Gastrocnemius medialis (tissue), 4 donors: ENCODE measurements around the gene DBET. TPM values are rescaled to one million over a fixed set of nuclear protein-coding genes. Genes with fewer than 3 reads are reported as not detected.
"Not testable (repeated sequence)": the region's sequence is repeated elsewhere in the genome, so short reads cannot be mapped to it uniquely, and the experiment has no call there.

Experiments
- ATAC-seq, 2 donors: fragments of 150-250 bp; one replicate each; pipeline ENCODE4 v1.9.1; 2016
- DNase-seq, 2 donors: peaks; one replicate each; pipeline ENCODE4 v3.0.0-alpha.2; 2019
- H3K27ac ChIP-seq, 4 donors: fragments of 200-600 bp; sonication (generic); 1 replicate in 1 of 4; 2 replicates in 3 of 4; pipeline ENCODE4 v1.5.1; 2016 to 2018; ENCODE audit warnings: mild to moderate bottlenecking in 2 of 4, moderate library complexity in 1 of 4
- H3K27me3 ChIP-seq, 3 donors: fragments of 200-600 bp; sonication (generic) in 2 of 3; 1 replicate in 1 of 3; 2 replicates in 2 of 3; pipeline versions ENCODE4 v1.5.1 to v1.6.0; 2016 to 2019; ENCODE audit warnings: mild to moderate bottlenecking in 1 of 3, moderate library complexity in 1 of 3
- H3K36me3 ChIP-seq, 2 donors: fragments of 200-600 bp; sonication (generic) in 1 of 2; one replicate each; pipeline ENCODE4 v1.5.1; 2017 to 2018
- H3K4me1 ChIP-seq, 2 donors: fragments of 200-600 bp; sonication (generic) in 1 of 2; one replicate each; pipeline ENCODE4 v1.5.1; 2016 to 2017; ENCODE audit warnings: mild to moderate bottlenecking in 2 of 2
- H3K4me3 ChIP-seq, 4 donors: fragments of 200-600 bp; sonication (generic) in 3 of 4; 1 replicate in 1 of 4; 2 replicates in 3 of 4; pipeline ENCODE4 v1.5.1; 2016 to 2019; ENCODE audit warnings: mild to moderate bottlenecking in 2 of 4
- H3K9me3 ChIP-seq, 3 donors: fragments of 200-600 bp; sonication (generic) in 2 of 3; 1 replicate in 1 of 3; 2 replicates in 2 of 3; pipeline ENCODE4 v1.5.1; 2016 to 2019
- in situ Hi-C, 4 donors: fragments of 200-750 bp; cut with MboI; loops; one replicate each; pipeline versions ENCODE4 v1.15.0 to v1.8.0; 2017; ENCODE audit warnings: low sequenced_read_pairs in 4 of 4
- intact Hi-C: fragments of 100-400 bp; cut with DNase I; formaldehyde crosslinking; loops from one replicate; pipeline ENCODE4 v1.15.1; 2023; ENCODE audit warnings: low total_unique reads
- total RNA-seq, 4 donors: library from RNA; depleted of rRNA; stranded (reverse); fragments of >200 nt; gene quantifications; one replicate each; pipeline versions ENCODE4 v1.1.0 to v1.2.3, GENCODE V29; 2016

DBET gene
- total RNA-seq, 4 donors from 2014 or later: not detected

DNA sequence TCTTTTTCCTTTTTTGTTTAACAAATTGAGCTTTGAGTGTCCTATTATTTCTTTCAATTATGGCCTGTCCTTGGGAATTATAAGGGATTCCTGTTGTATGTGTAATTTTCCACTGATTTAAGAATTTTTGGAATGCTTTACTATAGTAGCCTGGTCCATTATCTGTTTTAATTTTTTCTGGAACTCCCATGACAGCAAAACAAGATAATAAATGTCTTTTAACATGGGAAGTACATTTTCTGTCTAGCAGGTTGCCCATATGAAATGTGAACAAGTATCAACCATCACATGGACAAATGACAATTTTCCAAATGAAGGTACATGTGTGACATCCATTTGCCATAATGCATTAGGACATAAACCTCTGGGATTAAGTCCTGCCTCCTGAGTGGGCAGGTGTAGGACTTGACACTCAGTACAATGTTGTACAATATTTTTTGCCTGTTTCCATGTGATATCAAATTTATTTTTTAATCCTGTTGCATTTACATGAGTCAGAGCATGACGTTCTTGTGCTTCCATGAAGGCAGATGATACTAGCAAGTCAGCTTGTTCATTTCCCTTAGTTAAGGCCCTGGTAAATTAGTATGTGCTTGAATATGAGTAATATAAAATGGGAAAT, 45.2 kb downstream of the DBET start:
- DNase-seq, H3K4me3 ChIP-seq, in situ Hi-C loops, H3K27me3 ChIP-seq, H3K27ac ChIP-seq, intact Hi-C loops, H3K36me3 ChIP-seq, ATAC-seq, H3K9me3 ChIP-seq, H3K4me1 ChIP-seq: not testable (repeated sequence)

DNA sequence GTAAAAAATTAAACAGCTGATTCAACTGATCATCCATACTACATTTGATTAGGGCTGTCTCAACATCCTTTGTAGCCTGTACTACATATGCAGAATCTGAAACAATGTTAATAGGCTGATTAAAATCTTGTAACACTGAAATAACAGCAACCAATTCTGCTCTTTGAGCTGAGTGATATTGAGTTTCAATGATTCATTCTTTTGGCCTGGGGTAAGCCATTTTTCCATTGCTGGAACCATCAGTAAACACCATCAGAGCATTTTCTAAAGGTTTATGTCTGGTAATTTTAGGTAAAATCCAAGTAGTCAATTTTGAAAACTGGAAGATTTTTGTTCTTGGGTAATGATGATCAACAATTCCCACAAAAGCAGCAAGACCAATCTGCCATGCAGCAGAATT, 45.7 kb downstream of the DBET start:
- H3K36me3 ChIP-seq, H3K9me3 ChIP-seq, intact Hi-C loops, DNase-seq, H3K27me3 ChIP-seq, ATAC-seq, H3K27ac ChIP-seq, H3K4me3 ChIP-seq, H3K4me1 ChIP-seq, in situ Hi-C loops: not testable (repeated sequence)

DNA sequence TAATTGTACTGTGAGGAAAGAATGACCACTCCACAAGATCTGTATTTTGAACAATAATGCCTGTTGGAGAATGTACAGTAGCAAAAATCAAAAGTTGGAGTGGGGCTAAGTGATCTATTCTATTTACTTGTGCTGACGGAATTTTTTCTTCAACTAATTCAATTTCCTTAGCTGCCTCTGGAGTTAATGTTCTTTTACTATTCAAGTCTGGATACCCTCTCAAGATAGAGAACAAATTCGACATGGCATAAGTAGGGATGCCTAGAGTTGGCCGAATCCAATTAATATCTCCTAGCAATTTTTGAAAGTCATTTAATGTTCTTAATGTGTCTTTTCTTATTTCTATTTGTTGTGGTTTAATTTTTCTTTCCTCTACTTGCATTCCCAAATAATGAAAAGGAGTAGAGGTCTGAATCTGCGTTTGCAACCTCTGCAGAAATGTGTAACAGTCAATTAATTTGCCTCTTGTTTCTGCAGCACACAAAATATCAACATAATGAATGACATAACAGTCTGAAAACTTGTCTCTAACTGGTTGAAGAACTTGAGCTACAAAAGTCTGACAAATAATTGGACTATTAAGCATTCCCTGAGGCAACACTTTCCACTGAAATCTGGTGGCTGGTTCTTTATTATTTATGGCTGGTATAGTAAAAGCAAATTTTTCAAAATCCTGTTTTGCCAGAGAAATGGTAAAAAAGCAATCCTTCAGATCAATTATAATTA, 46.4 kb downstream of the DBET start:
- H3K27me3 ChIP-seq, in situ Hi-C loops, H3K9me3 ChIP-seq, H3K36me3 ChIP-seq, H3K27ac ChIP-seq, ATAC-seq, intact Hi-C loops, H3K4me1 ChIP-seq, DNase-seq, H3K4me3 ChIP-seq: not testable (repeated sequence)

DNA sequence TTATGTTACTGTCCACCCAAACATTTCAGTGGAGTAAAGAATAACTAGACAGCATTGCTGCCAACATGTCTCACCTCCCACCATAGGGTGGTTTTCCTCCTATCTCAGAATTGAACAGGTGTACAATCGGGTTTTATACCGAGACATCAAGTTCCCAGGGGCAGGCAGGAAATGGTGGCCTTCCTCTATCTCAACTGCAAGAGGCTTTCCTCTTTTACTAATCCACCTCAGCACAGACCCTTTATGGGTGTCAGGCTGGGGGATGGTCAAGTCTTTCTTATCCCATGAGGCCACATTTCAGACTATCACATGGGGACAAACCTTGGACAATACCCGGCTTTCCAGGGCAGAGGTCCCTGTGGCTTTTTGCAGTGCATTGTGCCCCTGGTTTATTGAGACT, 48.6 kb downstream of the DBET start:
- H3K27me3 ChIP-seq, H3K27ac ChIP-seq, H3K4me1 ChIP-seq, ATAC-seq, intact Hi-C loops, H3K36me3 ChIP-seq, H3K4me3 ChIP-seq, DNase-seq, in situ Hi-C loops, H3K9me3 ChIP-seq: not testable (repeated sequence)

DNA sequence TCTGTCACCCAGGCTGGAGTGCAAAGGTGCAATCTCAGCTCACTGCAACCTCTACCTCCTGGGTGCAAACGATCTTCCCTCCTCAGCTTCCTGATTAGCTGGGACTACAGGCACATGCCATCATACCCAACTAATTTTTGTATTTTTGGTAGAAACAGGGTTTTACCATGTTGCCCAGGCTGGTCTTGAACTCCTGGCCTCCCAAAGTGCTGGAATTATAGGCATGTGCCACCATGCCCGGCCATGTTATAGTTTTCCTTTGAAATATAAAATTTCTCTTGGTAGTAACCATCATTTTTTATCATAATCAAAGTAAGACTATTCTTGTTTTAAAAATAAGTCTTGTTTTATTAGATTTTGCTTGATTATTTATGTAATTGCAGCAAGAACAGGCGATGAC, 50.7 kb downstream of the DBET start:
- ATAC-seq, H3K4me1 ChIP-seq, H3K4me3 ChIP-seq, in situ Hi-C loops, DNase-seq, H3K27ac ChIP-seq, H3K9me3 ChIP-seq, H3K27me3 ChIP-seq, intact Hi-C loops, H3K36me3 ChIP-seq: not testable (repeated sequence)

Other genes starting within 250 kb of the DBET start
- gene FRG1, start 123.6 kb upstream of the DBET start, total RNA-seq: 10 to 100 TPM in 3 of 4 donors, 1 to 10 TPM in 1; 9.3 to 39.3 (median 22.9) TPM
- not detected for gene FRG2, start 37.2 kb upstream of the DBET start, total RNA-seq
- not detected for gene DUX4, start 109.3 kb downstream of the DBET start, total RNA-seq